ENCODE measurements around the gene SORL1.

- TF ChIP-seq CTCF (IDR thresholded peaks at IDR 0.05) (no peak), EP300 (IDR thresholded peaks at IDR 0.05) (no peak)
Observed at GRCh38 chr11:121550247-121551030, 98.3 kb downstream of the SORL1 start.
